Fibroblast of lung (primary cell): Measurements from ENCODE around the gene ETV6.

Experiments used
- CTCF ChIP-seq, 2 donors: IDR thresholded peaks in 1 of 2; conservative IDR thresholded peaks in 1 of 2; 1 replicate in 1 of 2; 2 replicates in 1 of 2; pipeline ENCODE4 v1.5.1; 2011 to 2012; ENCODE audit warnings: low read length in 2 of 2, control low read depth in 1 of 2, inconsistent platforms in 1 of 2, low read depth in 1 of 2, mild to moderate bottlenecking in 1 of 2
- EZH2 ChIP-seq: IDR thresholded peaks from 2 replicates; pipeline ENCODE4 v1.5.1; 2012; ENCODE audit warnings: low read length, control low read depth, mild to moderate bottlenecking; ENCODE audit errors: missing control alignments

- TF ChIP-seq CTCF (conservative IDR thresholded peaks at IDR 0.05 in 1 of 2, IDR thresholded peaks at IDR 0.05 in 1 of 2; ENCODE audit: low read depth in 1 of 2, low read length in 2 of 2) (no peak), EZH2 (no peak)
These were observed 213.3 kb downstream of the ETV6 start for GRCh38 chr12:11862798-11863197.
